GM12878 (cell line): ENCODE results near the gene FAM89B.
"Not testable (repeated sequence)": the region's sequence is repeated elsewhere in the genome, so short reads cannot be mapped to it uniquely, and the experiment has no call there.

Experiments used
- FOXK2 ChIP-seq: fragments of 450-650 bp; IDR thresholded peaks from 2 replicates; pipeline ENCODE4 v1.6.1; 2017; ENCODE audit warnings: mild to moderate bottlenecking, moderate library complexity
- IRF4 ChIP-seq: IDR thresholded peaks from 2 replicates; pipeline ENCODE4 v1.6.1; 2011; ENCODE audit warnings: low read depth, low read length
- RFX5 ChIP-seq: IDR thresholded peaks from 2 replicates; pipeline ENCODE4 v1.6.1; 2011; ENCODE audit warnings: low read depth, low read length, improper control_type of control experiment
- SP1 ChIP-seq: IDR thresholded peaks from one replicate; pipeline ENCODE4 v1.6.1; 2011; ENCODE audit warnings: low read depth, low read length

DNA sequence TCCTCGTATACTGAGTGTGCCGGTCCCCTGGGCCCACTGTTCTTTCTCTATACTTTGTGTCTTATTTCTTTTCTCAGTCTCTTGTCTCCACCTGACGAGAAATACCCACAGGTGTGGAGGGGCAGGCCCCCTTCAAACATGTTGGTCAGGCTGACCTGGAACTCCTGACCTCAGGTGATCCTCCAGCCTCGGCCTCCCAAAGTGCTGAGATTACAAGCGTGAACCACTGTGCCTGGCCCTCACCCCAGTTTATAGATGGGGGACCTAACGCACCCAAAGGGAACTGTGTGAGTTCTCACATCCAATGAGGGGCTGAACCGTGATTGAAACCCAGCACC is 48.7 kb upstream of the FAM89B start:
- not testable (repeated sequence) for TF ChIP-seq FOXK2, SP1, RFX5, IRF4
